WTC11 (cell line): ENCODE results near the gene ANKRD52. TPM values are rescaled to one million over a fixed set of nuclear protein-coding genes. Genes with fewer than 3 reads are reported as not detected.

Experiments used
- ATAC-seq: fragments of 200-7000 bp; cut with Tn5 transposase; 2 replicates; pipeline ENCODE4 v1.10.0; 2021; ENCODE audit warnings: mild to moderate bottlenecking, moderate library complexity
- CTCF ChIA-PET: fragments of 300-600 bp; sonication (Branson Sonifier 250); formaldehyde crosslinking; loops from one replicate; lab custom pipeline; 2021; ENCODE audit warnings: antibody characterized with exemption; lab: Charles Lee
- POLR2A ChIA-PET: fragments of 350-600 bp; sonication (Branson Sonifier 250); formaldehyde crosslinking; loops from one replicate; lab custom pipeline; 2021; ENCODE audit warnings: antibody characterized with exemption; lab: Charles Lee
- DNase-seq: peaks from one replicate; pipeline ENCODE4 v3.0.0; 2021; ENCODE audit warnings: low spot score
- H3K27ac Mint-ChIP-seq: 2 replicates; pipeline ENCODE4 v1.8.0; 2021; ENCODE audit warnings: mixed read lengths
- H3K27me3 Mint-ChIP-seq: 2 replicates; pipeline ENCODE4 v1.8.0; 2021; ENCODE audit warnings: low read depth, mild to moderate bottlenecking, moderate library complexity, mixed read lengths
- H3K36me3 Mint-ChIP-seq: 2 replicates; pipeline ENCODE4 v1.8.0; 2021; ENCODE audit warnings: mixed read lengths
- H3K4me1 Mint-ChIP-seq: 2 replicates; pipeline ENCODE4 v1.8.0; 2022; ENCODE audit warnings: mixed read lengths
- H3K4me3 Mint-ChIP-seq: 2 replicates; pipeline ENCODE4 v1.8.0; 2021; ENCODE audit warnings: mild to moderate bottlenecking, moderate library complexity, mixed read lengths
- H3K9me3 Mint-ChIP-seq: 2 replicates; pipeline ENCODE4 v1.8.0; 2021; ENCODE audit warnings: mixed read lengths
- AR ChIP-seq: fragments of 250-450 bp; sonication (Bioruptor Pico); IDR thresholded peaks from 2 replicates; pipeline ENCODE4 v1.9.0; 2021; ENCODE audit warnings: mild to moderate bottlenecking
- CBFB ChIP-seq: sonication (generic); formaldehyde crosslinking; IDR thresholded peaks from 2 replicates; pipeline ENCODE4 v1.8.1; 2022; ENCODE audit warnings: mild to moderate bottlenecking, low read depth, missing genetic modification reagents
- E2F1 ChIP-seq: sonication (generic); formaldehyde crosslinking; IDR thresholded peaks from 2 replicates; pipeline ENCODE4 v1.8.0; 2022; ENCODE audit warnings: mild to moderate bottlenecking, missing genetic modification reagents
- EMX1 ChIP-seq: fragments of 250-450 bp; sonication (Bioruptor Pico); IDR thresholded peaks from 2 replicates; pipeline ENCODE4 v1.8.0; 2021; ENCODE audit warnings: mild to moderate bottlenecking
- HMGXB4 ChIP-seq: sonication (generic); formaldehyde crosslinking; IDR thresholded peaks from 2 replicates; pipeline ENCODE4 v1.8.1; 2023; ENCODE audit warnings: mild to moderate bottlenecking, moderate library complexity, missing genetic modification reagents
- MAX ChIP-seq: sonication (generic); formaldehyde crosslinking; IDR thresholded peaks from 2 replicates; pipeline ENCODE4 v1.8.0; 2022; ENCODE audit warnings: mild to moderate bottlenecking, missing genetic modification reagents
- OVOL2 ChIP-seq: fragments of 250-450 bp; sonication (Bioruptor Pico); IDR thresholded peaks from 2 replicates; pipeline ENCODE4 v1.9.0; 2021; ENCODE audit warnings: mild to moderate bottlenecking, borderline replicate concordance
- SMAD3 ChIP-seq: sonication (generic); formaldehyde crosslinking; IDR thresholded peaks from 2 replicates; pipeline ENCODE4 v1.8.0; 2022; ENCODE audit warnings: missing genetic modification reagents, mild to moderate bottlenecking, borderline replicate concordance
- SMAD4 ChIP-seq: sonication (generic); formaldehyde crosslinking; IDR thresholded peaks from 2 replicates; pipeline ENCODE4 v1.8.0; 2022; ENCODE audit warnings: mild to moderate bottlenecking, missing genetic modification reagents
- SP1 ChIP-seq: sonication (generic); formaldehyde crosslinking; conservative IDR thresholded peaks from 2 replicates; pipeline ENCODE4 v1.8.1; 2022; ENCODE audit warnings: missing genetic modification reagents
- USF2 ChIP-seq: sonication (generic); formaldehyde crosslinking; IDR thresholded peaks from 2 replicates; pipeline ENCODE4 v1.8.1; 2023; ENCODE audit warnings: mild to moderate bottlenecking, missing genetic modification reagents, moderate library complexity
- ZNF416 ChIP-seq: fragments of 250-450 bp; sonication (Bioruptor Pico); IDR thresholded peaks from 2 replicates; pipeline ENCODE4 v1.9.0; 2021; ENCODE audit warnings: mild to moderate bottlenecking, inconsistent platforms
- ZNF423 ChIP-seq: fragments of 250-450 bp; sonication (Bioruptor Pico); IDR thresholded peaks from 2 replicates; pipeline ENCODE4 v2.1.2; 2022; ENCODE audit warnings: mild to moderate bottlenecking, moderate library complexity
- ZNF425 ChIP-seq: fragments of 250-450 bp; sonication (Bioruptor Pico); conservative IDR thresholded peaks from 2 replicates; pipeline ENCODE4 v1.9.0; 2021; ENCODE audit warnings: mild to moderate bottlenecking
- ZNF671 ChIP-seq: fragments of 250-450 bp; sonication (Bioruptor Pico); IDR thresholded peaks from 2 replicates; pipeline ENCODE4 v1.8.0; 2021; ENCODE audit warnings: mild to moderate bottlenecking
- total RNA-seq: library from RNA; stranded (reverse); gene quantifications from 3 replicates; pipeline ENCODE4 v1.2.3, GENCODE V29; 2021

The ANKRD52 gene
- total RNA-seq, 1 experiment from 2014 or later: 41.2 TPM

- no peaks in the 10 kb centered on the region for H3K27me3 Mint-ChIP-seq
- ChIA-PET POLR2A (no interaction called here), CTCF (interaction anchor here (3.2 to 3.6 kb wide), 2 partner anchors 13 to 30 kb away, joined by 88 to 102 read pairs; partner anchors contain the start of gene SMARCC2)
- ATAC-seq (no peak), DNase-seq (no peak)
- H3K36me3 Mint-ChIP-seq: peaks cover 27% of the 10 kb centered on the region
- TF ChIP-seq USF2 (no peak), ZNF671 (CRISPR knock-in tag) (no peak), ZNF423 (CRISPR knock-in tag) (no peak), SP1 (no peak), SMAD4 (CRISPR knock-in tag) (no peak)
- H3K27ac Mint-ChIP-seq: no peak overlapping the region
- peaks cover 28% of the 10 kb centered on the region for H3K4me1 Mint-ChIP-seq
- H3K4me3 Mint-ChIP-seq: peak overlapping the region; percentile 22; the same call in 1 of the 2 replicates
- H3K9me3 Mint-ChIP-seq: no peaks in the 10 kb centered on the region
These were observed 38.3 kb downstream of the ANKRD52 start for GRCh38 chr12:56219840-56220239.

- Mint-ChIP-seq H3K27me3 (no peaks in the 10 kb centered on the region), H3K36me3 (peaks cover 54% of the 10 kb centered on the region), H3K27ac (no peak overlapping the region; the same call in none of the 2 replicates), H3K9me3 (no peaks in the 10 kb centered on the region), H3K4me3 (no peak overlapping the region), H3K4me1 (peaks cover 7% of the 10 kb centered on the region)
- CTCF ChIA-PET: interaction anchor here (1.3 to 4.3 kb wide), 2 partner anchors 10 to 40 kb away, joined by 3 to 22 read pairs; no protein-coding TSS in a partner anchor
- TF ChIP-seq ZNF423 (CRISPR knock-in tag) (no peak), ZNF671 (CRISPR knock-in tag) (no peak), ZNF425 (CRISPR knock-in tag) (no peak), HMGXB4 (no peak), EMX1 (CRISPR knock-in tag) (no peak), CBFB (CRISPR knock-in tag) (no peak), OVOL2 (CRISPR knock-in tag) (no peak), E2F1 (no peak), AR (CRISPR knock-in tag) (no peak), ZNF416 (CRISPR knock-in tag) (no peak), MAX (CRISPR knock-in tag) (no peak), SMAD3 (CRISPR knock-in tag) (no peak)
- ATAC-seq (no peak), DNase-seq (no peak)
- POLR2A ChIA-PET: interaction anchor here (0.7 kb wide), 2 partner anchors 12 to 27 kb away, joined by 3 to 4 read pairs; no protein-coding TSS in a partner anchor
These were observed 41.7 kb downstream of the ANKRD52 start for GRCh38 chr12:56216461-56216860.
